Osteoblast (primary cell): ENCODE measurements around the gene TAF11L11. TPM values are rescaled to one million over a fixed set of nuclear protein-coding genes. Genes with fewer than 3 reads are reported as not detected.
"Not testable (repeated sequence)": the region's sequence is repeated elsewhere in the genome, so short reads cannot be mapped to it uniquely, and the experiment has no call there.

Experiments
- DNase-seq: peaks from one replicate; pipeline ENCODE4 v3.0.0; 2011; ENCODE audit warnings: low spot score, mixed read lengths; ENCODE audit not compliant: insufficient read length; ENCODE audit errors: missing footprints
- H2AFZ ChIP-seq: 2 replicates; pipeline ENCODE4 v1.6.0; 2011; ENCODE audit warnings: mild to moderate bottlenecking, low read length
- H3K27ac ChIP-seq: 2 replicates; pipeline ENCODE4 v1.5.1; 2011; ENCODE audit warnings: mild to moderate bottlenecking, low read depth, low read length, moderate library complexity
- H3K27me3 ChIP-seq: 2 replicates; pipeline ENCODE4 v1.6.0; 2012; ENCODE audit warnings: mild to moderate bottlenecking, control low read depth, inconsistent platforms, low read length, moderate library complexity; ENCODE audit not compliant: insufficient read depth
- H3K36me3 ChIP-seq: 2 replicates; pipeline ENCODE4 v1.5.1; 2011; ENCODE audit warnings: mild to moderate bottlenecking, low read length, control low read depth, moderate library complexity; ENCODE audit not compliant: insufficient read depth
- H3K4me1 ChIP-seq: 2 replicates; pipeline ENCODE4 v1.5.1; 2011; ENCODE audit warnings: mild to moderate bottlenecking, low read length, control low read depth, moderate library complexity; ENCODE audit not compliant: insufficient read depth
- H3K4me2 ChIP-seq: 2 replicates; pipeline ENCODE4 v1.6.0; 2011; ENCODE audit warnings: mild to moderate bottlenecking, low read length; ENCODE audit not compliant: insufficient read depth
- H3K4me3 ChIP-seq: fragments of 200-600 bp; sonication (generic); 3 replicates; pipeline ENCODE4 v1.5.1; 2012; ENCODE audit warnings: mild to moderate bottlenecking, low read length, inconsistent platforms; ENCODE audit not compliant: insufficient read depth
- H3K79me2 ChIP-seq: 2 replicates; pipeline ENCODE4 v1.6.0; 2012; ENCODE audit warnings: mild to moderate bottlenecking, low read length, control low read depth, inconsistent platforms; ENCODE audit not compliant: insufficient read depth
- H3K9me3 ChIP-seq: 2 replicates; pipeline ENCODE4 v1.5.1; 2011; ENCODE audit warnings: low read depth, low read length, control low read depth
- H4K20me1 ChIP-seq: 2 replicates; pipeline ENCODE4 v1.6.0; 2012; ENCODE audit warnings: mild to moderate bottlenecking, low read length, control low read depth; ENCODE audit not compliant: insufficient read depth
- total RNA-seq: library from RNA; depleted of rRNA; stranded (reverse); fragments of >200 nt; gene quantifications from 2 replicates; pipeline ENCODE4 v1.2.3, GENCODE V29; 2012
- TF ChIP-seq, protein P1 (sequence below): IDR thresholded peaks from 2 replicates; pipeline ENCODE4 v1.5.1; 2011; ENCODE audit warnings: mild to moderate bottlenecking, low read depth, low read length, moderate library complexity; ENCODE audit errors: extremely low read depth

The TAF11L11 gene
- total RNA-seq: 0.29 TPM in 1 of 2 replicates, not detected in the other

DNA sequence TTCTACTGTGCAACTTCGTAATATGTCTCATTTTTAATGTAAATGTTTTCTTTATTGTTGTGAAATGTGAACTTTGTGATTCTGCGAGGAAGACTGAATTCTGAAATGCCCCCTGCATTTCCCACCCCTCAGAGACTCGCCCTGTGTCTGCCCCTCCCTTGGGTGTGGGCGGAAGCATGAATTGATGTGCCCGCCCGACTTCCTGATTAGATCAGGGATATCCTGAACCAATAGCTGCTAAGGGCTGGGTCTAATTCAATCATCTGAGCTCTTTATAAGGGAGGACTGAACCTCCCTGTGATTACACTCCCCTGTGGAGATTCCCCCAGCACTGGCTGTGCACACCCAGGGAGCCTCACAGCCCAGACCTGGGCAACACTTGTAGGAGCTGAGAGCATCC lies at the start of gene TAF11L11:
TAF11L11 (plus strand) TSS at position 304 of the 400 bp plus-strand sequence.
- H3K27ac ChIP-seq, H3K9me3 ChIP-seq, H3K27me3 ChIP-seq, H3K4me2 ChIP-seq, H3K79me2 ChIP-seq, H3K36me3 ChIP-seq, H4K20me1 ChIP-seq, H3K4me1 ChIP-seq, H2AFZ ChIP-seq, H3K4me3 ChIP-seq: not testable (repeated sequence)
- peak; percentile 43 for DNase-seq

DNA sequence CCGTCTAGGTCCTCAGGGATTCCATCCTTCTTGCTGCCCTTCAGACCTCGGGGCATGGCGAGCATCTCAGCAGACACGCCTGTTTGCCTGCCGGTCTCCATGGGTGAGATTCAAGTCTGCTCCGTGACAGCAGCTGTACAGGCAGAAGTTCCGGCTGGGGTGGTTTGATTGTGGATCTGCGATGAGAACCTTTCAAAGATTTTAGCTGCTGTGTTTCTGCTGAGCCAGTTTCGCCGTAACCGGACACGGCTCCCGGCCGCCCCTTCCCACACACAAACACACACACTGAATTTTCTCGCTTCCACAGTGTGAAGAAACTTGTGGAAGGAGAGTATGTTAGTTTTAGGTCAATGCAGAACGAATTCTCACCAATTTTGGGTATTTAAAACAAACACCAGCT lies 18.3 kb upstream of the TAF11L11 start, which contains the start of gene TAF11L7:
TAF11L7 (minus strand) TSS at position 101 of the 400 bp plus-strand sequence.
- not testable (repeated sequence) for H3K9me3 ChIP-seq, H3K36me3 ChIP-seq

DNA sequence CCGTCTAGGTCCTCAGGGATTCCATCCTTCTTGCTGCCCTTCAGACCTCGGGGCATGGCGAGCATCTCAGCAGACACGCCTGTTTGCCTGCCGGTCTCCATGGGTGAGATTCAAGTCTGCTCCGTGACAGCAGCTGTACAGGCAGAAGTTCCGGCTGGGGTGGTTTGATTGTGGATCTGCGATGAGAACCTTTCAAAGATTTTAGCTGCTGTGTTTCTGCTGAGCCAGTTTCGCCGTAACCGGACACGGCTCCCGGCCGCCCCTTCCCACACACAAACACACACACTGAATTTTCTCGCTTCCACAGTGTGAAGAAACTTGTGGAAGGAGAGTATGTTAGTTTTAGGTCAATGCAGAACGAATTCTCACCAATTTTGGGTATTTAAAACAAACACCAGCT lies 13.1 kb upstream of the TAF11L11 start, which contains the start of gene TAF11L8:
TAF11L8 (minus strand) TSS at position 101 of the 400 bp plus-strand sequence.
- not testable (repeated sequence) for H3K9me3 ChIP-seq, DNase-seq, H2AFZ ChIP-seq, H4K20me1 ChIP-seq, H3K4me3 ChIP-seq, H3K4me1 ChIP-seq, H3K27me3 ChIP-seq, H3K27ac ChIP-seq, H3K36me3 ChIP-seq, H3K79me2 ChIP-seq, H3K4me2 ChIP-seq

More for the DNA sequence above, 18.3 kb upstream of the TAF11L11 start, which contains the start of gene TAF11L7:
- not testable (repeated sequence) for H3K27me3 ChIP-seq, H3K4me3 ChIP-seq, H4K20me1 ChIP-seq, H3K79me2 ChIP-seq, H3K4me2 ChIP-seq, H3K27ac ChIP-seq, H3K4me1 ChIP-seq, H2AFZ ChIP-seq, DNase-seq

DNA sequence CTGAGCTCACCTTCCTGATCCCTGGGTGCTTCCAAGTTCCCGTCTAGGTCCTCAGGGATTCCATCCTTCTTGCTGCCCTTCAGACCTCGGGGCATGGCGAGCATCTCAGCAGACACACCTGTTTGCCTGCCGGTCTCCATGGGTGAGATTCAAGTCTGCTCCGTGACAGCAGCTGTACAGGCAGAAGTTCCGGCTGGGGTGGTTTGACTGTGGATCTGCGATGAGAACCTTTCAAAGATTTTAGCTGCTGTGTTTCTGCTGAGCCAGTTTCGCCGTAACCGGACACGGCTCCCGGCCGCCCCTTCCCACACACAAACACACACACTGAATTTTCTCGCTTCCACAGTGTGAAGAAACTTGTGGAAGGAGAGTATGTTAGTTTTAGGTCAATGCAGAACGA lies 9.7 kb upstream of the TAF11L11 start, which contains the start of gene TAF11L9:
TAF11L9 (minus strand) TSS at position 140 of the 400 bp plus-strand sequence.
- H3K4me3 ChIP-seq, H3K36me3 ChIP-seq, H3K4me1 ChIP-seq, H2AFZ ChIP-seq, H3K79me2 ChIP-seq, H3K27me3 ChIP-seq, DNase-seq, H4K20me1 ChIP-seq, H3K27ac ChIP-seq, H3K9me3 ChIP-seq, H3K4me2 ChIP-seq: not testable (repeated sequence)

DNA sequence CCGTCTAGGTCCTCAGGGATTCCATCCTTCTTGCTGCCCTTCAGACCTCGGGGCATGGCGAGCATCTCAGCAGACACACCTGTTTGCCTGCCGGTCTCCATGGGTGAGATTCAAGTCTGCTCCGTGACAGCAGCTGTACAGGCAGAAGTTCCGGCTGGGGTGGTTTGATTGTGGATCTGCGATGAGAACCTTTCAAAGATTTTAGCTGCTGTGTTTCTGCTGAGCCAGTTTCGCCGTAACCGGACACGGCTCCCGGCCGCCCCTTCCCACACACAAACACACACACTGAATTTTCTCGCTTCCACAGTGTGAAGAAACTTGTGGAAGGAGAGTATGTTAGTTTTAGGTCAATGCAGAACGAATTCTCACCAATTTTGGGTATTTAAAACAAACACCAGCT lies 6.3 kb upstream of the TAF11L11 start, which contains the start of gene TAF11L10:
TAF11L10 (minus strand) TSS at position 101 of the 400 bp plus-strand sequence.
- not testable (repeated sequence) for H2AFZ ChIP-seq, H3K27me3 ChIP-seq, H3K4me3 ChIP-seq, H3K36me3 ChIP-seq, H3K27ac ChIP-seq, H3K9me3 ChIP-seq, H3K4me1 ChIP-seq, H4K20me1 ChIP-seq, DNase-seq, H3K79me2 ChIP-seq, H3K4me2 ChIP-seq

DNA sequence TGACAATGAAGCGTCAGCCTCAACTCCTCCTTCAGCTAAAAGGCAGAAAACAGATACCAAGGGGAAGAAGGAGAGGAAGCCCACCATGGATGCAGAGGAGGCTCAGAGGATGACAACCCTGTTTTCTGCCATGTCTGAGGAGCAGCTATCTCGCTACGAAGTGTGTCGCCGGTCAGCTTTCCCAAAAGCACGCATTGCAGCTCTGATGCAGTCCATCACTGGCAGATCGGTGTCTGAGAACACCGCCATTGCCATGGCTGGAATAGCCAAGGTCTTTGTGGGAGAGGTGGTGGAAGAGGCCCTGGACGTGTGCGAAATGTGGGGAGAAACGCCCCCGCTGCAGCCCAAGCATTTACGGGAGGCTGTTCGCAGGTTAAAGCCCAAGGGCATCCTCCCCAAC lies 968 bp downstream of the TAF11L11 start:
- no peaks in the 10 kb centered on the region for H3K27me3 ChIP-seq
- TF ChIP-seq, protein P1, sequence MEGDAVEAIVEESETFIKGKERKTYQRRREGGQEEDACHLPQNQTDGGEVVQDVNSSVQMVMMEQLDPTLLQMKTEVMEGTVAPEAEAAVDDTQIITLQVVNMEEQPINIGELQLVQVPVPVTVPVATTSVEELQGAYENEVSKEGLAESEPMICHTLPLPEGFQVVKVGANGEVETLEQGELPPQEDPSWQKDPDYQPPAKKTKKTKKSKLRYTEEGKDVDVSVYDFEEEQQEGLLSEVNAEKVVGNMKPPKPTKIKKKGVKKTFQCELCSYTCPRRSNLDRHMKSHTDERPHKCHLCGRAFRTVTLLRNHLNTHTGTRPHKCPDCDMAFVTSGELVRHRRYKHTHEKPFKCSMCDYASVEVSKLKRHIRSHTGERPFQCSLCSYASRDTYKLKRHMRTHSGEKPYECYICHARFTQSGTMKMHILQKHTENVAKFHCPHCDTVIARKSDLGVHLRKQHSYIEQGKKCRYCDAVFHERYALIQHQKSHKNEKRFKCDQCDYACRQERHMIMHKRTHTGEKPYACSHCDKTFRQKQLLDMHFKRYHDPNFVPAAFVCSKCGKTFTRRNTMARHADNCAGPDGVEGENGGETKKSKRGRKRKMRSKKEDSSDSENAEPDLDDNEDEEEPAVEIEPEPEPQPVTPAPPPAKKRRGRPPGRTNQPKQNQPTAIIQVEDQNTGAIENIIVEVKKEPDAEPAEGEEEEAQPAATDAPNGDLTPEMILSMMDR: no peak
- no peaks in the 10 kb centered on the region for H3K4me1 ChIP-seq
- no peak for DNase-seq
- no peaks in the 10 kb centered on the region for H3K79me2 ChIP-seq
- H3K36me3 ChIP-seq: no peaks in the 10 kb centered on the region
- no peaks in the 10 kb centered on the region for H4K20me1 ChIP-seq
- H3K9me3 ChIP-seq: no peaks in the 10 kb centered on the region
- H3K4me2 ChIP-seq: no peak overlapping the region
- H3K27ac ChIP-seq: no peak overlapping the region
- H2AFZ ChIP-seq: no peak overlapping the region
- H3K4me3 ChIP-seq: no peak overlapping the region

DNA sequence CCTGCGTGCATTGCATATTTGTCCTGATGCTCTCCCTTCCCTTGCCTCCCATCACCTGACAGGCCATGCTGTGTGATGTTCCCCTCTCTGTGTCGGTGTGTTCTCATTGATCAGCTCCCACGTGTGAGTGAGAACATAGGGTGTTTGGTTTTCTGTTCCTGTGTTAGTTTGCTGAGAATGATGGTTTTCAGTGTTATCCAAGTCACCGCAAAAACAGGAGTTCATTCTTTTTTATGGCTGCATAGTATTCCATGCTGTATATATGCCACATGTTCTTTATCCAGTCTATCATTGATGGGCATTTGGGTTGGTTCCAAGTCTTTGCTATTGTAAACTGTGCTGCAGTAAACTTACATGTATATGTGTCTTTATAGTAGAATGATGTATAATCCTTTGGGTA lies 3.5 kb downstream of the TAF11L11 start:
- not testable (repeated sequence) for H3K9me3 ChIP-seq, H2AFZ ChIP-seq, DNase-seq, H3K4me1 ChIP-seq, H3K79me2 ChIP-seq, H3K4me3 ChIP-seq, H3K27ac ChIP-seq, H4K20me1 ChIP-seq, H3K36me3 ChIP-seq, H3K4me2 ChIP-seq, H3K27me3 ChIP-seq

DNA sequence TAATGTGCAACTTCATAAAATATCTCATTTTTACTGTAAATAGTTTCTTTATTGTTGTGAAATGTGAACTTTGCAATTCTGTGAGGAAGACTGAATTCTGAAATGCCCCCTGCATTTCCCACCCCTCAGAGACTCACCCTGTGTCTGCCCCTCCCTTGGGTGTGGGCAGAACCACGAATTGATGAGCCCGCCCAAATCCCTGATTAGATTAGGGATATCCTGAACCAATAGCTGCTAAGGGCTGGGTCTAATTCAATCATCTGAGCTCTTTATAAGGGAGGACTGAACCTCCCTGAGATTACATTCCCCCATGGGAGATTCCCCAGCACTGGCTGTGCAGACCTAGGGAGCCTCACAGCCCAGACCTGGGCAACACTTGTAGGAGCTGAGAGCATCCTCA lies 6.1 kb downstream of the TAF11L11 start, which contains the start of gene TAF11L12:
TAF11L12 (plus strand) TSS at position 301 of the 400 bp plus-strand sequence.
- H3K4me3 ChIP-seq, DNase-seq, H3K79me2 ChIP-seq, H2AFZ ChIP-seq, H3K4me1 ChIP-seq, H3K9me3 ChIP-seq, H4K20me1 ChIP-seq, H3K36me3 ChIP-seq, H3K27ac ChIP-seq, H3K4me2 ChIP-seq, H3K27me3 ChIP-seq: not testable (repeated sequence)
